HG03064 (cell line): ENCODE measurements around the gene CYP2R1.

Source experiments
- ATAC-seq: cut with Tn5 transposase; IDR thresholded peaks from one replicate; pipeline ENCODE4 v1.9.1; 2021; ENCODE audit warnings: low read depth; ENCODE audit not compliant: unreplicated experiment

CYP2R1 gene

DNA sequence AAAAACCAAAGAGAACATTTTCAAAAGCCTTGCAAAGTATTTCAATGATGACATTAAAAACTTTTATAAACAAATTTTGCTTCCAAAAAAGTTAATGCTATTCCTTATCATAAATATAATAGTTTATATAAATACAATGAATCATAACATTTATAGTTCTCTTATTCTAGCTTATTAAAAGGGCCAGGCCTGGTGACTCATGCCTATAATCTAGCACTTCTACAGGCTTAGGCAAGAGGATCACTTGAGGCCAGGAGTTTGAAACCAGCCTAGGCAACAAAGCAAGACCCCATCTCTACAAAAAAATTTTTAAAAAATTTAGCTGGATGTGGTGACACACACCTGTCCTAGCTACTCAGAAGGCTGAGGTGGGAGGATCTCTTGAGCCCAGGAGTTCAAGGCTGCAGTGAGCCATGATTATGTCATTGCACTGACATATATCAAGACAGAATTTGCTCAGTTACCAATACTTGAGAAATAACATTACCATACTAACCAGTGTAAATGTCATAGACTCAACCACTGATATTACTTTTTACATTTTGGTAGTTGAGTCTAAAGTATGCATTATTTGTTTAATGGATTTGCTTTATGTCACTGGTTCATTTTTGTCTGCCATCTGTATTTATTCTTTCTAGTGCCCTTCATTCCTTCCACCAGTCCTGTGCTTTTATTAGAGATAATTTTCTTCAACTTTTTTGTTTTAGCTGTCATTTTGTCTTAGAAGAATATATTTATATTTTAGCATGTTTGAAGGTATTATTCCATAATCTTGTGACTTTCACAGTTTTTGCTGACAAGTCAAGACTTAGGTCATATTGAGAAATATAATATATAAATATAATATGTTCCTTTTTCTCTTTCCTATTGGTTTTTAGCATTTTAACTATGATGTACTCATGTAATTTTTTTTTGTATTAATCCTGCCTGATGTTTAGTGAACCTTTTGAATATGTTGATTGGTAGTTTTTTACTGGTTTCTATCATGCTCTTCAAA lies 56.2 kb downstream of the CYP2R1 start:
- ATAC-seq: no peak
